GM18861 (cell line): ENCODE data around the gene WASHC4.
"Not testable (repeated sequence)": the region's sequence is repeated elsewhere in the genome, so short reads cannot be mapped to it uniquely, and the experiment has no call there.

Experiments
- ATAC-seq: cut with Tn5 transposase; IDR thresholded peaks from one replicate; pipeline ENCODE4 v1.9.1; 2021; ENCODE audit not compliant: unreplicated experiment

WASHC4 gene

DNA sequence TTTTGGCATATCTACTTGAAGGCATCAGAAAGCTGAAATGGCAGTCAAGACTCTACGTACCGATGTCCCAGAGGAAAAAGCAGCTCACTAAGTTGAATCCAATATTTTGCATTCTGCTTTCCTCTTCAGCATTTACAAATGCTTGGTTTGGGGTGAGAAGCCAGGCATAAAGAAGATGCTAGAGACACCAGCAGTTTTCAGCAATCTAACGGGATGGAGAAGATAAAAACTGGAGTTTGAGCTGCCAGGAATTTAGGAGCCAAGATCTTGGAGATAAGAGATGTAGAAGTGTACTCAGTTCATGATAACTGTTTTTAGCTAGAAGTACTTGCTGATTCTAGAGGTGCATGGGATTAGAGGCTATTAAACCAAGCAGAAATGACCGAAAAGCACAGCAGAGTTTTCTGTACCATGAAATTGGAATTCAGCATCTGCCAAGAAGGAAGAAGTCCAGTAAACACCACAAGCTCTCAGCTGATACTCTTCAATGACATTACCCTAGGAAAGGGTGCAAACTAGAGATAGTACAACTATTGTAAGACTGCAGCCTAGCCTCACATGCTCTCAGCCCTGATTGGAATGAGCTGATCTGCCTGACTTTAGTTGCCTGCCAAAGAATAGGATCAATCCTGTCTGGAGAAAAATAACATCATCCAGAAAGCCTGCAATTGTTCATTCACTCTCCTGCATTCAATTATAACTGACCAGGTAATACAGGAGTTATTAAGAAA lies 15.9 kb upstream of the WASHC4 start:
- no peak for ATAC-seq

DNA sequence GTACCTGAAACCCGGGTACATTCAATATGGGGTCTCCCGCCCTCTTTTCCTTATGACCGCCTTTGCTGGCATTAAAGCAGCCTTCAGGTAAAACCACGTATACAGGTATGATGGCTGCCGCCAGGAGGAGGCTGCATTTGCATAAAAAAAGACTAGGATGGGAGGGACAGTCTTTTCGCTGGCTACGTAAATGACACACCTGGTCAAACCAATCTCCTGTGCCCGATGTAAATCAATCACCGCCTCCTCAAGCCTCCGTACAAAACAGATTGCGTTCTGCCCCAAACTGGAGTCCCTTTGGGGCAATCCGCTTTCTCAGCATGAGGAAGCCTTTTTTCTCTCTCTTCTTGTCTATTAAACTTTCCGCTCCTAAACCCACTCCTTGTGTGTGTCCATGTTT lies 15.2 kb upstream of the WASHC4 start:
- ATAC-seq: no peak

DNA sequence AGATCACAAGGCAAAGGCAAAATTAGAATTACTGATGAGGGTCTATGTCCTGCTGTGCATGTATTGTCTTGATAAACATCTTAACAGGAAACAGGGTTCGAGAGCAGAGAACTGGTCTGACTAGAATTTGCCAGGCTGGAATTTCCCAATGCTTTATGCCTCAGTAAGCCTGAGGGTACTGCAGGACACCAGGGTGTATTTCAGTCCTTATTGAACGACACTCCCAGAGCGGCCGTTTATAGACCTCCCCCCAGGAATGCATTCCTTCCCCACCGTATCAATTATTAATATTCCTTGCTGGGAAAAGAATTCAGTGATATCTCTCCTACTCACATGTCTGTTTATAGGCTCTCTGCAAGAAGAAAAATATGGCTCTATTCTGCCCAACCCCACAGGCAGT lies 12.2 kb upstream of the WASHC4 start:
- not testable (repeated sequence) for ATAC-seq

DNA sequence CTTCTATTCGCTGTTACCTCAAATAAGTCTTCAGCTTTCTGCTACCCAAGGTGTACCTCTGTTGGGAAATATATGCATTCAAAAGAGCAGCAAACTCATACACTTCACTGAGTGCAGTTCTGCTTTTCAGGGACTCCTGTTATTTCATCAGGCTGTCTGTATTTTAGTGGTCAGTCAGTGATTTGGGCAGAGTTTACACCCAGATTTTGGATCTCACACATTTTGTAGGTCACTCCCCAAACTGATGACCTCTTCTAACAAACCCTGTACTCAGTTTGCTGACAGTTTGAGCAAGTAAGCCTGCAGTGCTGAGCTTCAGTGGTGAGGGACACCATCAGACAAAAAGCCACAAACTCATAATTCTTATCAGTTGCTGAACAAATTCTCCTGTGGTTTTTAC lies 8.2 kb upstream of the WASHC4 start:
- no peak for ATAC-seq

DNA sequence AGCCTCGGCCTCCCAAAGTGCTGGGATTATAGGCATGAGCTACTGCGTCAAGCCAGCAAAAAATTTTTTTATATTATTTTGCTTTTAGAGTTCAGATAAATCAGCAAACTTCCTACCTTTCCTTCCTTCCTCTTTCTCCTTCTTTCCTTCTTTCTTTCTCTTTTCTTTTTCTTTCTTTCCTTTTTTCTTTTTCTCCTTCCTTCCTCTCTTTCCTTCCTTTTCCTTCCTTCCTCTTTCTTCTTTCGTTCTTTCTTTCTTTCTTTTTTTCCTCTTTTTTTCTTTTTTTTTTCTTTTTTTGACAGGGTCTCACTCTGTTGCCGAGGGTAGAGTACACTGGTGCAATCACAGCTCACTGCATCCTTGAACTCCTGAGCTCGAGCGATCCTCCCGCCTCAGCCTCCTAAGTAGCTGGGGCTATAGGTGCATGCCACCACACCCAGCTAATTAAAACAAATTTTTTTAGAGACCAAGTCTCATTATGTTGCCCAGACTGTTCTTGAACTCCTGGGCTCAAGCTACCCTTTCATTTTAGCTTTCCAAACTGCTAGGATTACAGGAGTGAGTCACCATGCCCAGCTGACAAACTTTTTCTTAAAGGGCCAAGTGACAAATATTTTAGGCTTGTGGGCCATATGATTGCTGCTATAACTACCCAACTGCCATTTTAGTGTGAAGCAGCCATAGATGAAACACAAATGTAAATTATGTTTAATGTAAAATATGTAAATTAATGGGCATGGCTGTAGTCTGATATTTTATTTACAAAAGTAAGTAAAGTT lies 7.1 kb upstream of the WASHC4 start:
- ATAC-seq: no peak

DNA sequence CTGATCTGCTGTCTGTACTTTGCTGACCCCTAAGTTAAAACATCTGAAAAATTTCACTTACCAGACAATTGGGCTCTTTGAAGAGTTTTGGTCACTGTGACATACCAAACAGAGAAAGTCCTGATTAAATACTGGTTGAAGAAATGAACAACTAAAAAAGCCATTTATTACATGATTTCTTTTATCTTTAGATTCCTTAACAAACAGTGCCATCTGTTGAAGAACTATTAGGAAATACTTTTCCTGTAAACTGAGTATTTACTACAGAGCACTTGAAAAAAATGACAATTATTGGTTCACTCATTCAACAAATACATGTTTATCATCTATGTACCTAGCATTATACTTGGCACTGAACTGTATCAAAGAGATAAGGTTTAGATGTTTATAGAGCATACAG lies 6.5 kb upstream of the WASHC4 start:
- ATAC-seq: no peak

DNA sequence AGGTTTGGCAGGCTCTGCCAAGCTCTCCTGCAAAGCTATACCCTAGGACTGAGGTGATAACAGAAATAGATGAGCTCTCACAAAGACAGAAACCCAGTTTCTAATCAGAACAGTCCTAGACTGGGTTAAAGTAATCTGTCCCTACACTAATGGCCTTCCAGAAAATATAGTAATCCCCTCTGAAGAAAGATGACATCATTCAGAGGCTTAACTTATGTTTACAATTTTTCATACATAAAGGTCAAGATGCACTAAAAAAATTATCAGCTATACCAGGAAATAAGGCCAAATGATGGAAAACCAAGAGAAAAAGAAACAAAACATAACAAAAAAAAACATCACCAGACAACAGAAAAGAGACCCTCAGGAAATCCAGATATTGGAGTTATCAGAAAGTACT lies 4.9 kb upstream of the WASHC4 start:
- no peak for ATAC-seq

DNA sequence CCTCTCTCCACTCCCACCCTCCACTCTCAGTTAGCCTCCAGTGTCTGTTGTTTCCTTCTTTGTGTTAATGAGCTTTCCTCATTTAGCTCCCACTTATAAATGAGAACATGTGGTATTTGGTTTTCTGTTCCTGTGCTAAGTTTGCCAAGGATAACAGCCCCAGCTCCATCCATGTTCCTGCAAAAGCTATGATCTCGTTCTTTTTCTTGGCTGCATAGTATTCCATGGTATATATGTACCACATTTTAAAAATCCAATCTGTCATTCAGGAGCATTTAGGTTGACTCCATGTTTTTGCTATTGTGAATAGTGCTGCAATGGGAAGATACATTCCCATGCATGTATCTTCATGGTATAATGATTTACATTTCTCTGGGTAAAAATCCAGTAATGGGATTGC lies 2.8 kb upstream of the WASHC4 start:
- ATAC-seq: no peak

DNA sequence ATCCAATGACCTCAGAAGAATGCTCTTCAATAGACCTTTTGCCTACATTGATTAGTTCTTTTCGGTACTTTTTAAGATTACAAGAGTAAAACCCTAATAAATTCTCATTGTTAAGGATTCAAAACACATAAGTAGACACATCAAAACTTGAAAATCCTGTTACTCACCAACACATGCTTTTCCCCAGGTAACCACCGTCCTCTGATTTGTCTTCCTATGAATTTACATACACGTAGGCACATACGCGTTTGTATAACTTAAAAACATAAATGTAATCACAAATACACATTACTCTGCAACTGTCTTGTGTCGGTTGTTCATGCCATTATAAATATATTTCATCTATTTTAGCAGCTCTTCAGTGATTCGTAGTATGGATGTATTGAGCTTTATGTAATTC lies 910 bp upstream of the WASHC4 start:
- ATAC-seq: no peak

DNA sequence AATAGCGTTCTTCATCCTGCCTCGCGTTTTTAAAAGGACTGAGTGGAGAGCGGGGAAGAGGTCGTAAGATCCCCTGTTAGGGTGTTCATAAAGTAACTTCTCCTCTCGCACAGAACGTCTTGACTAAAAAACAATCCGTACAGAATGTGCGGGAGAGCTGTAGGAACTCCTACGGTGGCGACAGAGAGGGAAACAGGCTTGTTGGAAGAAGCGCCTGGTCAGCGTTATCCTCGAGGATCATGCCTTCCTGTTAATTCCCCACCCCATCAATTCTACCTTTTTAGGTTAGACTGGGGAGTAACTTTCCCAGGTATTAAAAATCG lies 399 bp upstream of the WASHC4 start:
- ATAC-seq: no peak

DNA sequence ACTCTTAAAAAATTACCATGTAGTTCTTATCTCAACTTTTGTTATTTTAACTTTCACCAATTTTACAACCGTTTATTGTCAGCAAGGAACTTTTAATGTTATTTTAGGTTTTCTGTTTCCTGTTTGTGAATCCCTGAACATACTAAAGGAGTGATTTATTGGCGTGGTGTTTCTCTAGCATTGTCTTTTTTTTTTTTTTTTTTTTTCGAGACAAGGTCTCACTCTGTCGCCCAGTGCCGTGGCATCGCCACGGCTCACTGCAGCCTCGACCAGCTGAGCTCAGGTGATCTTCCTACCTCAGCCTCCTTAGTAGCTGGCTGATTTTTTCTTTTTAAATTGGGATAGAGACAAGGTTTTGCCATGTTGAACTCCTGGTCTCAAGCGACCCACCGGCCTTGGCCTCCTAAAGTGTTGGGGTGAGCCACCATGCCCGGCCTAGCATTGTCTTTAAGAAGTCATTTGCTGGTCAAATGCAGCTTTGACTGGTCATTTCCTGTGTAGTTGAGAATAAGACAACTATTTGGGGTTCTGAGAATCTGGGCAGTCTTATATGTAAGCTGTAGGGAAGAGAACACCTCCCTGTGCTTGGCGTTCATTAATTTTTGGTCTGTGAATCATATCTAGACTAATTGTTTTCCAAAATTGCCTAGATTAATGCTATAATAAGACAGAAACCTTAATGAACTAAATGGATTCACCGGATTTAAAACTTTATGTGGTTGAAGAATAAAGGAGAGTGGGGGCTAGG lies 2.1 kb downstream of the WASHC4 start:
- ATAC-seq: peak; percentile 40

DNA sequence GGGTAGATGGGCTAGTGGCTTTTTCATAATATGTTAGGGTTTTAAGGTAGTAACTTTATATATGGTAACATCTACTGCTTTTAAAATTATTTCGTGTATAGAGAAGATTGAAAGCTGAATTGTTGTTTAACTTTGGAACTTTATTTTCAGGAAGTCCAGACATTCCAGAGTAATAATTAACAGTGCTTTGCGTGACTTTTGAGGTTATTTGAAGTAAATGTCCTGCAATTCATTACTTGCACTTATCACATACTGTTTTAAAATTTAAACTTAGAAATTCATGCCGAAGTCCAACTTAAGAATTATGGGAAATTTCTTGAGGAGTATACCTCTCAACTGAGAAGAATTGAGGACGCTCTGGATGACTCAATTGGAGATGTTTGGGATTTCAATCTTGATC lies 3.3 kb downstream of the WASHC4 start:
- no peak for ATAC-seq

DNA sequence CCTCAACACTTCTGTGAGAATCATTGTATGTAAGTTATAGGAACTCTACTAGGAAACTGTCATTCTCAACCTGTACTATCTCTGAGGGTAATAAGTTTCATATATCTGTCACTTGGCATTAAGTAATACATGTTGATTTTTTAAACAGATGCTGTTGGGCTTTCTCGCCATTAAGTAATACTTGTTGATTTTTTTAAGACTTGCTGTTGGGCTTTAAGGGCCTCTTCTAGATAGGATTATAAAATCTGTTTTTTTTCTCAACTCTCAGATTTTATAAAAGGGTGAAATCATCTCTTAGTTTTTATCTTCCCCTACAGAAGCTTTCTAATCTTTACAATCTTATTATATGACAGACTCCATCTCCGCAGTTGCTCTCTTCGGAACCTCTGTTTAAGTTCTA lies 5.6 kb downstream of the WASHC4 start:
- ATAC-seq: no peak

DNA sequence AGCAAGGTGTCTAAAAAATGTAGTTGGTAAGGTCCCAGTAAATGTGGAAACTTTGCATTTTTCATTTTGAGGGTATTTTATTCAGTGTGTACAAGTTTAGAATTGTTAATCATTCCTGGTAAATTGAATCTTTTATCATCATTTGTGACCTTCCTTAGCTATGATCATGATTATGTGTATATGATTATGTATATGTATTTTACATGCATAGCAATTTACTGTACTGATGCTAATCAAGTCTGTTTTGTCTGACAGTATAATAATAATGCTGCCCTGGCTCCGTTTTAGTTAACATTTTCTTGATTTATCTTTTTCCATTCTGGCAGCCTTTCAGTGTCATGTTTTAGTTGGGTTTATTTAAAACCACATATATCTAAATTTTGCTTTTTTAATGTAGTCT lies 9.4 kb downstream of the WASHC4 start:
- no peak for ATAC-seq

DNA sequence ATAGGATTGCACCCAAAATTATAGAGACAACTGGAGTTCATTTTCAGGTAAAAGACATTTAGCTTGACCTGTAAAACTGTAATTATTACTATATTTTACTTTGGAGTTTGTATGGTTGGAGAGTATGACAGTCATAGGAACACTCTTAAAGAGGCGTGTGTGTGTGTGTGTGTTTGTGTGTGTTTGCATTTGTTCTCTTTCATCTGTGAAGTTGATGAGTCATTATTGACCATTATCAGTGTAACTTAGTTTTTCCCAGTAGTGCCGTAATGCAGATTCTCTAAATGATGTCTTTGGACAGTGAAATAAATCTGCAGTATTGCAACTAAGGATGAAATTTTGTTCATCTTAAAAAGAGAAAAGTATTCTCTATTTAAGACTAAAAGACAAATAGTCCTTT lies 13.0 kb downstream of the WASHC4 start:
- ATAC-seq: no peak

DNA sequence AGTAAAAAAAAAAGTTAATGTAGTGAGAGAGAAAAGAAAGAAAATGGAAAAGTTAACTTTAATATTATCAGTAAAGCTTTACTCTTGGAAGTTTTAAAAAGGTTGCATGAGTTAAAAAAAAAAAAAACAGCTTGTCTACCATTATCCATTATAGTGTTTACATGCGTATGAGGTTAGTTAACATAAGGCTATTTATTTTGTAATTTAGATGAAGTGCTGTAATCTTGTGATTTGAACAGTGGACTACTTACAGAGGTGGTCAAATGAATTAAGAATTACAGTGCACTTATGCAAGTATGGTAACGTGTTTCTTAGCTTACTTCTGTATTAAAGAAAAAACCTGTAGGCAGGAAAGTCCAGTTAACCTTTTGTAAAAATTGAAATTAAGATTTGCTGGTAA lies 30.7 kb downstream of the WASHC4 start:
- no peak for ATAC-seq

DNA sequence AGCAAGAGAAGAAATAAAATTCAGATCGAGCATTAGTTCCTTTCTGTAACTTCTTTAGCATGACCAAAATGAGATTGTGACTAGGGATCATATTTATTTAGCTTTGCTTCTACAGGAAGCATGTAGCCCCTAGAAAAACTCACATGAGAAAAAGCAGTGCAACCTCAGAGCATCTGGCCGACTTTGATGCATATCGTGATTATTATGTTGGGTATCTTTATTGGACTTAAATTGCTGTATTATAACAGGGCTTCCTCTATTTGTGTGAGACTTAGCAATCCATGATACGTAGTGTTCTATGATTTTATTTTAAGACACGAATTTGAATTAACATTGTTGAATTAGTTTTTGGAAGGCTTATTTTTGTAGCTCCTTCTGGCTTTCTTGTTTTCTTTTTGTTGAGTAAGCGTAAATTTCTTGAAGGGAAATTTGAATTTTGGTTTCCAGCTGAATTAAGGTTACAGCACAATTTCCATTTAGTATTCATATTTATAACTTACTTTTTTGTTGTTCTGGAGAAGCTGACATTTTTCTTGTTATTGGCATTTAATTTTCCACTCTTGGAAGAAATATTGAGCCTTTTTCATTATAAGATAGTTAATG lies 33.9 kb downstream of the WASHC4 start:
- ATAC-seq: no peak

DNA sequence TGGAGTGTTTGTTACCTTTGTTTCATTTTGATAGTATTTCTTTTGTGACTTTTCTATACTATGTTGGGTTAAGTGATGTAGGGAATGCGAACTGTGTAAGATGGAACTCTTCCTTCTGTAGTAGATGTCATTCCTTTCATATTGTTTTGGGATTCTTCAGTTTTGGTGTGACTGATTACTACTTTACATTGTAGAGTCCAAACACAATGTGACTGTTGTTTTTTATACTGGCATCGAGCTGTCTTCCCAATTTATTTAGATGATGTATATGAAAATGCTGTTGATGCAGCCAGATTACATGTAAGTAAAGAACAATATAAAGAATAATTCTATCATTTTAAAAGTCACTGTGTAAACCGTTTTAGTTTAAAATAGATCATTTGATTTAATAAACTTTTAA lies 34.7 kb downstream of the WASHC4 start:
- no peak for ATAC-seq

DNA sequence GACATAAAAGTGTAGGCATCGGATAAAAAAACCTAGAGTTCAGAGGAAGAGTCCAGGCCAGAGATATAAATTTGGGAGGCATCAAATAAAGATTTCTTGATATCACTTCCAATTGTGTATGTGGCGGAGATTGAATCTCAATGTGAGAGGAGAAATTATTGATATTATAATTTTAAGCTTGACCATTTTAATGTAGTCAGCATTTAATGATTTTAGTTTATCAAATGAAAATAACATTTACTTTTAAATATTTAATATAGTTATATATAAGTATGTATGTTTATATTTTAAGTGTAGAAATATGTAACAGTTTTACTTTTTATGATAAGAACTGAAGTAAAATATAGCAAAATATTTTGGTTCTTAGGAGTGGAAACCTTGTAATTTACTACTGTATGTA lies 48.7 kb downstream of the WASHC4 start:
- ATAC-seq: no peak

DNA sequence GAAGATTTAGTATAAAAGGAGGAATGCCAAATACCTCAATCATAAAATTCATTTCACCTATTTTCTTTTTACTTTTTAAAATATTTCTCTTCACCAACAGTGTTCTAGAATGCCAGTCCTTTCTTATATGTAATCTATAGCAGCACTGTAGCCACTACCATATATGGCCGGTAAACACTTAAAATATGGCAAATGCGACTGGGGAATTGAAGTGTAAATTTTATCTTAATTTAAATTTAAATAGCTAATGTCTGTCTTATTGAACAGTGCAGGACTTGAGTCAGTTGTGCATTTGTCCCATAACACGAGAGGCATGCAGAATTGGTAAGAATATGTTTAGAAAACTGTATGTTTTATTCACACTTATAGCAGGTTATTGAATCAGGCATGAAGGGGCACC lies 50.1 kb downstream of the WASHC4 start:
- no peak for ATAC-seq

DNA sequence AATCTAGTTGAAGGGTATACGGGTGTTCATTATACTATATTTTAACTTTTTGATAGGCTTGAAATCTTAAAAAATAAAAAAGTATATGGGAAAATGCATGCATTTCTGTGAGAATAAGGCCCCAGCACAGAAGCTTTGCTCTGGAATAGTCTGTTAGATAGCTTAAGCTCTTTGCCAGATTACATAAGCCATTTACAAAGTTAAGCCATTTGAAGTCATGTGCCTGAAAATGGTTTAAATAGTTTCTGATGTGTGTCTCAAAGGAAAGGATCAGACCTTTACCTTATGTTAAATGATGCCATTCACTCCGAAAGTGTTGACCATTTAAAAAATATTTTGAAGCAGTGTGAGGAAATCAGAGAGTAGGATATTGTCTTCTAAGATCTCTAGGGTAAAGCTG lies 51.3 kb downstream of the WASHC4 start:
- no peak for ATAC-seq

DNA sequence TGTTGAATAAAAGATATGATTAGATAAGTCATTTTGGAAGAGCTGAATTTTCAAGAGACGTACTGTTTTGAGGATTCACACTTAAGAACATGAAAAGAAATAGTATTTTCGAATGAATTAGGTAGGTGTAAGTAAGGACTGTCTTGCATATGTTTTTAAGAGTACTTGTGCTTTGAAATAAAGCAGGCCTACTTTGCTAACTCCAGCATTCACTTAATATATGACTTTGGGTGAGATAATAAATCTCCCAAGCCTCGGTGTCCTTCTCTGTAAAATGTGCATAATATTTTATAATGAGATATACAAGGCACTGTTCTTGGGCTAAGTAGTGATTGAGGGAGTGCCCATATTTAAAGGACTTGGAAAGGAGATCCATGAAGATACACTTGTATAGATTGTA lies 54.6 kb downstream of the WASHC4 start:
- ATAC-seq: no peak
